SU-DHL-6 (cell line): ENCODE data around the gene DNM2.
A peak's percentile ranks its signal among the peaks of the same experiment; 100 is the strongest.
"Not testable (repeated sequence)": the region's sequence is repeated elsewhere in the genome, so short reads cannot be mapped to it uniquely, and the experiment has no call there.

Experiments
- H2AFZ ChIP-seq: fragments of 200-600 bp; sonication (generic); 2 replicates; pipeline ENCODE4 v1.6.1; 2014; ENCODE audit warnings: low read depth, mild to moderate bottlenecking, moderate library complexity, mixed read lengths, antibody characterized with exemption, low read length; ENCODE audit not compliant: severe bottlenecking
- H3F3A ChIP-seq: fragments of 200-600 bp; shearing (Covaris generic); 2 replicates; pipeline ENCODE4 v1.6.0; 2016; ENCODE audit warnings: antibody characterized with exemption, mild to moderate bottlenecking; ENCODE audit not compliant: insufficient read depth
- H3K27ac ChIP-seq: fragments of 200-600 bp; sonication (generic); 2 replicates; pipeline ENCODE4 v1.5.1; 2016; ENCODE audit warnings: low read depth, mild to moderate bottlenecking, low read length, moderate library complexity, mixed read lengths
- H3K27me3 ChIP-seq: fragments of 200-600 bp; sonication (generic), shearing (Covaris generic); 2 replicates; pipeline ENCODE4 v1.6.0; 2014; ENCODE audit warnings: mild to moderate bottlenecking, low read length
- H3K36me3 ChIP-seq: fragments of 200-600 bp; sonication (generic); 2 replicates; pipeline ENCODE4 v1.6.1; 2014; ENCODE audit warnings: mild to moderate bottlenecking, low read length, mixed read lengths
- H3K4me2 ChIP-seq: fragments of 300-600, 200-600 bp; shearing (Covaris generic), sonication (generic); 2 replicates; pipeline ENCODE4 v1.6.0; 2014; ENCODE audit warnings: low read length, low read depth, mild to moderate bottlenecking; ENCODE audit not compliant: poor library complexity, severe bottlenecking
- H3K4me3 ChIP-seq: fragments of 200-600 bp; sonication (generic); 2 replicates; pipeline ENCODE4 v1.5.1; 2014; ENCODE audit warnings: antibody characterized with exemption, low read length, mild to moderate bottlenecking, mixed read lengths; ENCODE audit not compliant: insufficient read depth, poor library complexity, severe bottlenecking
- H3K79me2 ChIP-seq: fragments of 200-600 bp; sonication (generic); 2 replicates; pipeline ENCODE4 v1.6.1; 2014; ENCODE audit warnings: mild to moderate bottlenecking, low read length, moderate library complexity; ENCODE audit not compliant: insufficient read depth
- H3K9ac ChIP-seq: fragments of 200-600 bp; sonication (generic); 2 replicates; pipeline ENCODE4 v1.7.0; 2014; ENCODE audit warnings: mild to moderate bottlenecking, low read length
- H3K9me2 ChIP-seq: fragments of 200-600 bp; sonication (generic); replicated peaks from 2 replicates; pipeline ENCODE4 v1.6.1; 2014; ENCODE audit warnings: low read length; ENCODE audit not compliant: insufficient read depth
- H3K9me3 ChIP-seq: fragments of 200-600 bp; sonication (generic); 2 replicates; pipeline ENCODE4 v1.6.1; 2014; ENCODE audit warnings: low read length, mixed read lengths; ENCODE audit not compliant: insufficient read depth
- H4K20me1 ChIP-seq: fragments of 200-600 bp; sonication (generic); 2 replicates; pipeline ENCODE4 v1.6.1; 2014; ENCODE audit warnings: low read depth, mild to moderate bottlenecking, antibody characterized with exemption, low read length, moderate library complexity, mixed read lengths
- CTCF ChIP-seq: fragments of 200-600 bp; sonication (generic); IDR thresholded peaks from one replicate; pipeline ENCODE4 v1.5.1; 2017; ENCODE audit warnings: antibody characterized with exemption, mild to moderate bottlenecking, low read length, moderate library complexity; ENCODE audit not compliant: insufficient read depth, poor library complexity, severe bottlenecking
- EZH2phosphoT487 ChIP-seq: fragments of 200-600 bp; sonication (generic), shearing (Covaris generic); conservative IDR thresholded peaks from 2 replicates; pipeline ENCODE4 v1.6.1; 2018; ENCODE audit warnings: mild to moderate bottlenecking, antibody characterized with exemption, low read length, moderate library complexity, mixed read lengths

The DNM2 gene

GRCh38 chr19:10756791-10757190 lies 38.9 kb downstream of the DNM2 start:
- TF ChIP-seq EZH2phosphoT487, result no peak
- TF ChIP-seq CTCF, result no peak
- H3K27me3 ChIP-seq, result no peaks in the 10 kb centered on the region
- no peak overlapping the region for H3K9ac ChIP-seq
- H4K20me1 ChIP-seq, result no peaks in the 10 kb centered on the region
- no peaks in the 10 kb centered on the region for H3K9me2 ChIP-seq
- no peaks in the 10 kb centered on the region for H3K9me3 ChIP-seq
- no peak overlapping the region for H3K27ac ChIP-seq
- no peak overlapping the region for H3K4me3 ChIP-seq
- no peaks in the 10 kb centered on the region for H3K36me3 ChIP-seq
- peaks cover 50% of the 10 kb centered on the region for H3K79me2 ChIP-seq
- no peak overlapping the region for H3K4me2 ChIP-seq
- H2AFZ ChIP-seq, result no peak overlapping the region
- peaks cover 19% of the 10 kb centered on the region for H3F3A ChIP-seq

- not testable (repeated sequence) for H3K9me3 ChIP-seq, H3K9ac ChIP-seq, H3K27me3 ChIP-seq, H3K4me2 ChIP-seq, H2AFZ ChIP-seq, H3K9me2 ChIP-seq, H3K27ac ChIP-seq, H3K36me3 ChIP-seq, H3K4me3 ChIP-seq, H4K20me1 ChIP-seq
- Histone ChIP-seq H3K79me2 (peaks cover 39% of the 10 kb centered on the region), H3F3A (peaks cover 19% of the 10 kb centered on the region)
Measured at GRCh38 chr19:10758050-10758449, 40.2 kb downstream of the DNM2 start.

- Histone ChIP-seq H3K9me2 (no peaks in the 10 kb centered on the region), H3K9ac (peak overlapping the region; percentile 51), H3K9me3 (no peaks in the 10 kb centered on the region), H3F3A (peaks cover 15% of the 10 kb centered on the region), H3K27me3 (no peaks in the 10 kb centered on the region), H3K27ac (peak overlapping the region; percentile 77), H2AFZ (no peak overlapping the region), H3K79me2 (peaks cover 39% of the 10 kb centered on the region), H4K20me1 (no peaks in the 10 kb centered on the region), H3K36me3 (no peaks in the 10 kb centered on the region), H3K4me2 (peak overlapping the region; percentile 63), H3K4me3 (peak overlapping the region; percentile 46)
- TF ChIP-seq CTCF (no peak), EZH2phosphoT487 (no peak)
Measured at GRCh38 chr19:10758978-10759377, 41.1 kb downstream of the DNM2 start.

- TF ChIP-seq CTCF (no peak), EZH2phosphoT487 (no peak)
- Histone ChIP-seq H3K4me3 (no peak overlapping the region), H3K9me2 (no peaks in the 10 kb centered on the region), H2AFZ (no peak overlapping the region), H3K27me3 (no peaks in the 10 kb centered on the region), H4K20me1 (no peaks in the 10 kb centered on the region), H3K79me2 (peaks cover 30% of the 10 kb centered on the region), H3K9me3 (no peaks in the 10 kb centered on the region), H3K36me3 (no peaks in the 10 kb centered on the region), H3K4me2 (peak overlapping the region; percentile 63), H3K9ac (peak overlapping the region; percentile 20; the same call in 1 of the 2 replicates), H3F3A (peaks cover 15% of the 10 kb centered on the region), H3K27ac (peak overlapping the region; percentile 77)
Measured at GRCh38 chr19:10760273-10760944, 42.5 kb downstream of the DNM2 start.
